H1 (cell line): ENCODE data around the gene HOXD1. TPM values are rescaled to one million over a fixed set of nuclear protein-coding genes. Genes with fewer than 3 reads are reported as not detected.

Experiments used
- CTCF ChIA-PET: fragments of 300-600 bp; sonication (Branson Sonifier 250); formaldehyde crosslinking; loops from one replicate; lab custom pipeline; 2021; ENCODE audit not compliant: partially characterized antibody; lab: Charles Lee
- POLR2A ChIA-PET: fragments of 300-600 bp; sonication (Branson Sonifier 250); formaldehyde crosslinking; loops from one replicate; lab custom pipeline; 2021; ENCODE audit warnings: inconsistent platforms; ENCODE audit not compliant: partially characterized antibody; lab: Charles Lee
- DNase-seq, 2 experiments: peaks; one replicate each; pipeline versions ENCODE4 v3.0.0 to v3.0.0-alpha.2; 2010 to 2022; ENCODE audit warnings: low spot score in 2 of 2, low read depth in 1 of 2, mixed read lengths in 1 of 2
- FAIRE-seq: peaks from 2 replicates; lab custom pipeline; 2011; peaks lifted over from hg19 to GRCh38; lab: Jason Lieb, UNC
- H2AFZ ChIP-seq: 2 replicates; pipeline ENCODE4 v1.8.1; 2012; ENCODE audit warnings: low read length, inconsistent platforms
- H2AK5ac ChIP-seq: 2 replicates; pipeline ENCODE4 v1.6.1; 2013; ENCODE audit warnings: low read depth, low read length
- H2BK120ac ChIP-seq: replicated peaks from 2 replicates; pipeline ENCODE3; 2013; ENCODE audit warnings: low read depth, low read length, inconsistent platforms
- H2BK12ac ChIP-seq: 2 replicates; pipeline ENCODE4 v1.6.1; 2013; ENCODE audit warnings: low read depth, low read length
- H2BK15ac ChIP-seq: 2 replicates; pipeline ENCODE4 v1.6.1; 2013; ENCODE audit warnings: low read length
- H2BK20ac ChIP-seq: 2 replicates; pipeline ENCODE4 v1.6.1; 2013; ENCODE audit warnings: low read length
- H2BK5ac ChIP-seq: 2 replicates; pipeline ENCODE4 v1.6.1; 2013; ENCODE audit warnings: low read depth, low read length
- H3K14ac ChIP-seq: 2 replicates; pipeline ENCODE4 v1.6.1; 2013; ENCODE audit warnings: inconsistent platforms; ENCODE audit not compliant: insufficient read length
- H3K18ac ChIP-seq: 2 replicates; pipeline ENCODE4 v1.6.1; 2013; ENCODE audit warnings: low read length; ENCODE audit errors: extremely low read depth
- H3K23ac ChIP-seq: 2 replicates; pipeline ENCODE4 v1.6.1; 2013; ENCODE audit warnings: inconsistent platforms; ENCODE audit not compliant: insufficient read length
- H3K23me2 ChIP-seq: 2 replicates; pipeline ENCODE4 v1.6.1; 2013; ENCODE audit warnings: low read depth, low read length
- H3K27ac ChIP-seq: 2 replicates; pipeline ENCODE4 v1.6.1; 2011; ENCODE audit warnings: low read depth, low read length, inconsistent platforms
- H3K27me3 ChIP-seq, 4 experiments: replicated peaks in 1 of 4; 1 replicate in 1 of 4; 2 replicates in 3 of 4; pipeline versions ENCODE4 v1.6.1 to v1.8.1; 2011 to 2013; ENCODE audit warnings: low read length in 3 of 4, mild to moderate bottlenecking in 3 of 4, inconsistent platforms in 2 of 4, mixed read lengths in 2 of 4, moderate library complexity in 1 of 4; ENCODE audit not compliant: control insufficient read depth in 3 of 4, insufficient read depth in 3 of 4; ENCODE audit errors: extremely low read depth in 1 of 4
- H3K36me3 ChIP-seq, 4 experiments: 2 replicates each; pipeline versions ENCODE4 v1.6.1 to v1.8.1; 2011 to 2013; ENCODE audit warnings: mild to moderate bottlenecking in 4 of 4, low read length in 3 of 4, moderate library complexity in 2 of 4, control low read depth in 1 of 4, inconsistent platforms in 1 of 4; ENCODE audit not compliant: insufficient read depth in 4 of 4, control insufficient read depth in 2 of 4
- H3K4ac ChIP-seq: replicated peaks from 2 replicates; pipeline ENCODE3; 2013; ENCODE audit warnings: low read length, low read depth, mixed read lengths, inconsistent platforms; ENCODE audit not compliant: insufficient read length
- H3K4me1 ChIP-seq, 4 experiments: replicated peaks in 1 of 4; 1 replicate in 1 of 4; 2 replicates in 3 of 4; pipeline versions ENCODE4 v1.6.1 to v1.8.1; 2011 to 2013; ENCODE audit warnings: low read length in 3 of 4, inconsistent platforms in 2 of 4, mixed read lengths in 1 of 4; ENCODE audit not compliant: insufficient read depth in 4 of 4, control insufficient read depth in 3 of 4
- H3K4me2 ChIP-seq, 2 experiments: 2 replicates each; pipeline versions ENCODE4 v1.6.1 to v1.8.1; 2011 to 2013; ENCODE audit warnings: low read depth in 2 of 2, low read length in 2 of 2, control low read depth in 1 of 2, inconsistent platforms in 1 of 2, mild to moderate bottlenecking in 1 of 2; ENCODE audit not compliant: insufficient read depth in 1 of 2
- H3K4me3 ChIP-seq, 4 experiments: fragments of 200-600, 300-600 bp in 1 of 4; sonication (generic), shearing (Covaris generic), sonication (Bioruptor Twin) in 1 of 4; 2 replicates each; pipeline versions ENCODE4 v1.5.1 to v1.8.1; 2011 to 2016; ENCODE audit warnings: low read length in 4 of 4, low read depth in 3 of 4, control low read depth in 2 of 4, inconsistent platforms in 2 of 4, mild to moderate bottlenecking in 2 of 4, mixed read lengths in 1 of 4, moderate library complexity in 1 of 4; ENCODE audit not compliant: insufficient read depth in 2 of 4; ENCODE audit errors: extremely low read depth in 1 of 4
- H3K56ac ChIP-seq: replicated peaks from 2 replicates; pipeline ENCODE3; 2013; ENCODE audit warnings: low read depth, mild to moderate bottlenecking, mixed read lengths, low read length, inconsistent platforms; ENCODE audit not compliant: insufficient read length
- H3K79me1 ChIP-seq: 2 replicates; pipeline ENCODE4 v1.6.1; 2013; ENCODE audit warnings: low read depth, low read length, control low read depth
- H3K79me2 ChIP-seq, 2 experiments: 2 replicates each; pipeline versions ENCODE4 v1.6.1 to v1.8.1; 2012 to 2013; ENCODE audit warnings: low read length in 2 of 2, mild to moderate bottlenecking in 2 of 2, inconsistent platforms in 1 of 2; ENCODE audit not compliant: insufficient read depth in 2 of 2, control insufficient read depth in 1 of 2
- H3K9ac ChIP-seq, 4 experiments: replicated peaks in 1 of 4; 1 replicate in 1 of 4; 2 replicates in 3 of 4; pipeline versions ENCODE4 v1.6.1 to v1.8.1; 2011 to 2013; ENCODE audit warnings: low read depth in 3 of 4, low read length in 3 of 4, control low read depth in 2 of 4, mild to moderate bottlenecking in 2 of 4, moderate library complexity in 2 of 4, inconsistent platforms in 1 of 4; ENCODE audit errors: extremely low read depth in 1 of 4
- H3K9me3 ChIP-seq, 2 experiments: 2 replicates each; pipeline versions ENCODE4 v1.6.1 to v1.8.1; 2012 to 2013; ENCODE audit warnings: mild to moderate bottlenecking in 2 of 2, moderate library complexity in 2 of 2, control low read depth in 1 of 2, inconsistent platforms in 1 of 2, low read depth in 1 of 2, low read length in 1 of 2, mixed read lengths in 1 of 2; ENCODE audit not compliant: insufficient read depth in 2 of 2
- H4K20me1 ChIP-seq, 2 experiments: replicated peaks in 1 of 2; 2 replicates each; pipeline versions ENCODE3 to v1.8.1; 2011 to 2013; ENCODE audit warnings: inconsistent platforms in 2 of 2, low read length in 2 of 2, mild to moderate bottlenecking in 1 of 2; ENCODE audit not compliant: insufficient read depth in 2 of 2, control insufficient read depth in 1 of 2
- H4K5ac ChIP-seq: 2 replicates; pipeline ENCODE4 v1.6.1; 2013; ENCODE audit warnings: low read length, low read depth, mixed read lengths, inconsistent platforms; ENCODE audit not compliant: insufficient read length
- H4K8ac ChIP-seq: 2 replicates; pipeline ENCODE4 v1.8.0; 2013; ENCODE audit warnings: mild to moderate bottlenecking, moderate library complexity, low read length, inconsistent platforms; ENCODE audit not compliant: insufficient read depth; ENCODE audit errors: extremely low read depth
- H4K91ac ChIP-seq: replicated peaks from 2 replicates; pipeline ENCODE3; 2013; ENCODE audit warnings: low read length, mixed read lengths, inconsistent platforms; ENCODE audit not compliant: insufficient read length
- BRCA1 ChIP-seq: IDR thresholded peaks from 2 replicates; pipeline ENCODE4 v1.6.1; 2012; ENCODE audit warnings: low read depth, low read length, improper control_type of control experiment
- CBX8 ChIP-seq: fragments of 300-800, 300-1000 bp; sonication (generic); IDR thresholded peaks from 2 replicates; pipeline ENCODE4 v1.7.1; 2016; ENCODE audit warnings: low read depth, low read length, borderline replicate concordance
- CHD2 ChIP-seq: IDR thresholded peaks from 2 replicates; pipeline ENCODE4 v1.6.1; 2012; ENCODE audit warnings: low read length, improper control_type of control experiment
- CREB1 ChIP-seq: IDR thresholded peaks from 2 replicates; pipeline ENCODE4 v1.6.1; 2012; ENCODE audit warnings: inconsistent platforms
- CTBP2 ChIP-seq: IDR thresholded peaks from 2 replicates; pipeline ENCODE4 v1.7.0; 2011; ENCODE audit warnings: borderline replicate concordance, mild to moderate bottlenecking, moderate library complexity, mixed read lengths, low read length; ENCODE audit not compliant: insufficient read depth, insufficient read length
- EGR1 ChIP-seq: IDR thresholded peaks from 2 replicates; pipeline ENCODE4 v1.6.1; 2011; ENCODE audit warnings: low read depth, low read length, borderline replicate concordance
- NANOG ChIP-seq: IDR thresholded peaks from 2 replicates; pipeline ENCODE4 v1.6.1; 2011; ENCODE audit warnings: low read length, low read depth, mild to moderate bottlenecking, inconsistent platforms; ENCODE audit not compliant: insufficient read depth, poor library complexity, severe bottlenecking
- NRF1 ChIP-seq: IDR thresholded peaks from 2 replicates; pipeline ENCODE4 v1.6.1; 2011; ENCODE audit warnings: mild to moderate bottlenecking, low read depth, low read length, improper control_type of control experiment
- RXRA ChIP-seq: IDR thresholded peaks from 2 replicates; pipeline ENCODE4 v1.6.1; 2011; ENCODE audit warnings: low read depth, mild to moderate bottlenecking, low read length, moderate library complexity; ENCODE audit not compliant: insufficient read depth
- SIRT6 ChIP-seq: IDR thresholded peaks from one replicate; pipeline ENCODE4 v1.7.1; 2012; ENCODE audit warnings: low read length, inconsistent platforms
- SP2 ChIP-seq: IDR thresholded peaks from 2 replicates; pipeline ENCODE4 v1.6.1; 2012; ENCODE audit warnings: mild to moderate bottlenecking, low read length, inconsistent platforms
- SP4 ChIP-seq: IDR thresholded peaks from 2 replicates; pipeline ENCODE4 v1.6.1; 2012; ENCODE audit warnings: low read length, inconsistent platforms
- SRF ChIP-seq: IDR thresholded peaks from 2 replicates; pipeline ENCODE4 v1.6.1; 2011; ENCODE audit warnings: mild to moderate bottlenecking, low read depth, low read length, moderate library complexity
- TAF7 ChIP-seq: optimal IDR thresholded peaks from 2 replicates; pipeline ENCODE3; 2011; ENCODE audit warnings: low read depth, mild to moderate bottlenecking, inconsistent platforms, low read length, moderate library complexity, borderline replicate concordance
- TBP ChIP-seq: IDR thresholded peaks from 2 replicates; pipeline ENCODE4 v1.6.1; 2011; ENCODE audit warnings: low read depth, low read length, improper control_type of control experiment
- TEAD4 ChIP-seq: IDR thresholded peaks from 2 replicates; pipeline ENCODE4 v1.6.1; 2012; ENCODE audit warnings: low read depth, low read length, inconsistent platforms, mixed read lengths
- WGBS, 2 experiments: shearing (Covaris generic) in 1 of 2; methylation state at CpG; one replicate each; pipeline versions ENCODE4 v1.1.6 to v1.1.7; 2013 to 2015; ENCODE audit warnings: low lambda C conversion rate in 2 of 2, mixed read lengths in 2 of 2, inconsistent platforms in 1 of 2, low coverage in 1 of 2, missing lambda C conversion rate in 1 of 2; ENCODE audit not compliant: insufficient replicate concordance in 2 of 2, insufficient coverage in 1 of 2, insufficient read length in 1 of 2; ENCODE audit errors: extremely low coverage in 1 of 2, missing lambda C conversion rate in 1 of 2; 5-methylcytosine and 5-hydroxymethylcytosine counted together
- polyA plus RNA-seq, 7 experiments: library from polyadenylated mRNA; depleted of rRNA in 3 of 7; stranded (reverse) in 5 of 7; unstranded in 2 of 7; fragments of >200 nt in 5 of 7; fragments of 200-250 nt in 2 of 7; gene quantifications; 1 replicate in 5 of 7; 2 replicates in 1 of 7; 4 replicates in 1 of 7; pipeline versions ENCODE4 v1.2.1 to v1.2.3, GENCODE V29; 2011 to 2013; ENCODE audit warnings: missing spikeins in 2 of 7, mixed read lengths in 2 of 7
- total RNA-seq: library from RNA; stranded (reverse); fragmentation: NEBNext Ultra II Directional; extraction: Animal tissue kit (Norgen Biotek cat#: 25700); gene quantifications from 2 replicates; pipeline ENCODE4 v1.2.1, GENCODE V29; 2021

Gene HOXD1
- total and polyA plus RNA-seq, 2 of the 8 experiments (the other 6 are each of a cell fraction or from before 2014, with no cell fraction given): 0.03 TPM; not detected in 1

- Histone ChIP-seq H3K23me2 (no peaks in the 10 kb centered on the region), H2AFZ (no peak overlapping the region), H2BK15ac (no peak overlapping the region), H3K79me2 (no peaks in the 10 kb centered on the region), H2BK20ac (no peak overlapping the region), H2BK12ac (no peak overlapping the region), H3K4ac (no peak overlapping the region), H4K8ac (no peak overlapping the region), H3K4me2 (no peak overlapping the region), H4K20me1 (no peaks in the 10 kb centered on the region), H2BK5ac (no peak overlapping the region), H3K27me3 (peaks cover 0 to 6% (median 1%) of the 10 kb centered on the region in 4 experiments; a peak in 4 of 7 replicates), H3K56ac (no peak overlapping the region), H2AK5ac (no peak overlapping the region), H3K9me3 (no peaks in the 10 kb centered on the region), H3K27ac (no peak overlapping the region), H3K23ac (no peak overlapping the region), H2BK120ac (no peak overlapping the region), H3K9ac (no peak overlapping the region), H3K4me3 (no peak overlapping the region), H3K18ac (no peak overlapping the region), H3K36me3 (no peaks in the 10 kb centered on the region), H3K4me1 (no peaks in the 10 kb centered on the region), H3K14ac (no peak overlapping the region), H4K5ac (no peak overlapping the region), H4K91ac (no peak overlapping the region), H3K79me1 (no peaks in the 10 kb centered on the region)
- no peak for FAIRE-seq
- POLR2A ChIA-PET: no interaction called here
- CTCF ChIA-PET: no interaction called here
- 91% methylated on average over 21 of the region's 21 CpGs; no CpG with 5 or more reads in 1 of the 2 experiments for WGBS, 2 experiments
- TF ChIP-seq BRCA1 (no peak), TBP (no peak), EGR1 (no peak), CBX8 (no peak), SP2 (no peak), TAF7 (no peak), CHD2 (no peak), NANOG (no peak), TEAD4 (no peak), NRF1 (no peak), RXRA (no peak), SRF (no peak), SIRT6 (no peak), CTBP2 (no peak), SP4 (no peak), CREB1 (no peak)
- DNase-seq: no peak
Measured at GRCh38 chr2:176200971-176201370, 12.5 kb downstream of the HOXD1 start.
